ENCODE data around the gene C1R. TPM values are rescaled to one million over a fixed set of nuclear protein-coding genes. Genes with fewer than 3 reads are reported as not detected.

Gene C1R
- polyA plus RNA-seq, 1 experiment = 703 TPM

GRCh38 chr12:7032990-7033389 is 59.3 kb downstream of the C1R start:
- Histone ChIP-seq H3K4me3 (ENCODE audit: low read depth, low read length) (no peak overlapping the region), H3K27me3 (ENCODE audit: control insufficient read depth, insufficient read depth, low read length) (peaks cover 6% of the 10 kb centered on the region), H3K36me3 (ENCODE audit: control insufficient read depth, insufficient read depth, low read length) (no peaks in the 10 kb centered on the region)
- POLR2A ChIA-PET = no interaction called here
- DNase-seq (ENCODE audit: low read depth) = no peak
- CTCF ChIA-PET = interaction anchor here (0.7 to 1.9 kb wide), 8 partner anchors 9 to 88 kb away, joined by 3 to 6 read pairs (median 3); partner anchors contain the start of gene LPCAT3
- no peak for TF ChIP-seq CTCF (IDR thresholded peaks at IDR 0.05; ENCODE audit: insufficient read depth, low read depth, low read length)

GRCh38 chr12:7031306-7031705 is 60.9 kb downstream of the C1R start:
- ChIA-PET POLR2A (no interaction called here), CTCF (interaction anchor here (1.1 to 1.3 kb wide), 2 partner anchors 11 to 82 kb away, joined by 3 read pairs; no protein-coding TSS in a partner anchor)
- no peaks in the 10 kb centered on the region for H3K36me3 ChIP-seq (ENCODE audit: control insufficient read depth, insufficient read depth, low read length)
- DNase-seq (ENCODE audit: low read depth) = no peak
- H3K4me3 ChIP-seq (ENCODE audit: low read depth, low read length) = no peak overlapping the region
- peaks cover 6% of the 10 kb centered on the region for H3K27me3 ChIP-seq (ENCODE audit: control insufficient read depth, insufficient read depth, low read length)
- TF ChIP-seq CTCF (IDR thresholded peaks at IDR 0.05; ENCODE audit: insufficient read depth, low read depth, low read length) = no peak

Small RNA genes within 50 kb of the gene (small RNA-seq; reads per million reads assigned to genes)
- gene AC006512.1 (ENCODE audit: insufficient read length, low read depth, low replicate concordance) (not detected), gene RNU6-485P (ENCODE audit: insufficient read length, low read depth, low replicate concordance) (not detected)

Other genes starting within 250 kb of the C1R start
- 39.2 and 57.1 TPM in 2 replicates for gene CDCA3, start 241.2 kb downstream of the C1R start, polyA plus RNA-seq (2011; rRNA removed)
- gene USP5, start 240.3 kb downstream of the C1R start, polyA plus RNA-seq (2011; rRNA removed) = 52.9 and 90.0 TPM in 2 replicates
- 2,446 and 2,656 TPM in 2 replicates for gene TPI1, start 224.9 kb downstream of the C1R start, polyA plus RNA-seq (2011; rRNA removed)
- 5.0 and 7.3 TPM in 2 replicates for gene SPSB2, start 219.1 kb downstream of the C1R start, polyA plus RNA-seq (2011; rRNA removed)
- 12.7 and 13.3 TPM in 2 replicates for gene LRRC23, start 187.6 kb downstream of the C1R start, polyA plus RNA-seq (2011; rRNA removed)
- gene ENO2, start 177.9 kb downstream of the C1R start, polyA plus RNA-seq (2011; rRNA removed) = 27.9 and 29.7 TPM in 2 replicates
- 13.0 and 15.9 TPM in 2 replicates for gene ATN1, start 164.5 kb downstream of the C1R start, polyA plus RNA-seq (2011; rRNA removed)
- gene RNU7-1, start 148.6 kb downstream of the C1R start, polyA plus RNA-seq (2011; rRNA removed) = not detected in 2 replicates
- 489 and 709 TPM in 2 replicates for gene C12orf57, start 148.4 kb downstream of the C1R start, polyA plus RNA-seq (2011; rRNA removed)
- 0.15 and 0.27 TPM in 2 replicates for gene PTPN6, start 141.1 kb downstream of the C1R start, polyA plus RNA-seq (2011; rRNA removed)
- gene PHB2, start 121.8 kb downstream of the C1R start, polyA plus RNA-seq (2011; rRNA removed) = 283 and 369 TPM in 2 replicates
- gene EMG1, start 121.5 kb downstream of the C1R start, polyA plus RNA-seq (2011; rRNA removed) = 37.5 and 53.9 TPM in 2 replicates
- 26.3 and 31.2 TPM in 2 replicates for gene LPCAT3, start 74.0 kb downstream of the C1R start, polyA plus RNA-seq (2011; rRNA removed)
- 329 and 341 TPM in 2 replicates for gene C1S, start 31.7 kb downstream of the C1R start, polyA plus RNA-seq (2011; rRNA removed)
- 33.6 and 50.5 TPM in 2 replicates for gene C1RL, start 16.8 kb upstream of the C1R start, polyA plus RNA-seq (2011; rRNA removed)
- gene RBP5, start 36.4 kb upstream of the C1R start, polyA plus RNA-seq (2011; rRNA removed) = not detected in 2 replicates
- gene CLSTN3, start 37.9 kb upstream of the C1R start, polyA plus RNA-seq (2011; rRNA removed) = 14.3 and 19.2 TPM in 2 replicates
- 14.8 and 21.4 TPM in 2 replicates for gene PEX5, start 97.2 kb upstream of the C1R start, polyA plus RNA-seq (2011; rRNA removed)
- gene ACSM4, start 211.6 kb upstream of the C1R start, polyA plus RNA-seq (2011; rRNA removed) = not detected in 2 replicates

Data from BJ (cell line).